AG09319 (cell line): ENCODE results near the gene NRL.
A peak's percentile ranks its signal among the peaks of the same experiment; 100 is the strongest.

Experiments used
- DNase-seq: peaks from one replicate; pipeline ENCODE4 v3.0.0-alpha.2; 2010; ENCODE audit warnings: low read depth; ENCODE audit errors: extremely low read depth
- CTCF ChIP-seq: IDR thresholded peaks from 2 replicates; pipeline ENCODE4 v1.5.1; 2011; ENCODE audit warnings: low read depth, mild to moderate bottlenecking, inconsistent platforms, low read length, moderate library complexity

The NRL gene

GRCh38 chr14:24096545-24097181 is 18.1 kb downstream of the NRL start:
- DNase-seq, result no peak
- TF ChIP-seq CTCF, result no peak

- peak; percentile 40 for DNase-seq
- TF ChIP-seq CTCF, result no peak
Measured at GRCh38 chr14:24095271-24096068, 19.3 kb downstream of the NRL start.

GRCh38 chr14:24094841-24095270 is 19.9 kb downstream of the NRL start:
- TF ChIP-seq CTCF, result no peak
- no peak for DNase-seq

GRCh38 chr14:24093901-24094840 is 20.6 kb downstream of the NRL start, which contains the start of gene PCK2:
Gene PCK2 (plus strand): TSS chr14:24094311. CDS start chr14:24094406, 95 bp downstream.
- DNase-seq, result peak; percentile 94
- no peak for TF ChIP-seq CTCF

GRCh38 chr14:24093207-24093900 is 21.4 kb downstream of the NRL start:
- TF ChIP-seq CTCF, result no peak
- DNase-seq, result no peak

- no peak for DNase-seq
- no peak for TF ChIP-seq CTCF
Measured at GRCh38 chr14:24092505-24093206, 22.1 kb downstream of the NRL start.
